GM23248 (cell line): Measurements from ENCODE around the gene TXNRD1.

Experiments
- EZH2 ChIP-seq: fragments of 200-600 bp; sonication (generic); IDR thresholded peaks from 2 replicates; pipeline ENCODE4 v1.6.1; 2018; ENCODE audit warnings: antibody characterized with exemption, mild to moderate bottlenecking; ENCODE audit not compliant: insufficient read depth, poor library complexity, severe bottlenecking
- EZH2phosphoT487 ChIP-seq: fragments of 200-600 bp; sonication (generic); IDR thresholded peaks from 2 replicates; pipeline ENCODE4 v1.6.1; 2018; ENCODE audit warnings: antibody characterized with exemption, moderate library complexity, mild to moderate bottlenecking, low read depth; ENCODE audit not compliant: insufficient read depth

GRCh38 chr12:104276273-104277131 is 60.9 kb downstream of the TXNRD1 start:
- TF ChIP-seq EZH2phosphoT487: no peak
- TF ChIP-seq EZH2: no peak
